ENCODE data around the gene OSMR. TPM values are rescaled to one million over a fixed set of nuclear protein-coding genes. Genes with fewer than 3 reads are reported as not detected.

Gene OSMR
- polyA plus RNA-seq, 2 donors = 4.6 to 7.6 TPM

DNA sequence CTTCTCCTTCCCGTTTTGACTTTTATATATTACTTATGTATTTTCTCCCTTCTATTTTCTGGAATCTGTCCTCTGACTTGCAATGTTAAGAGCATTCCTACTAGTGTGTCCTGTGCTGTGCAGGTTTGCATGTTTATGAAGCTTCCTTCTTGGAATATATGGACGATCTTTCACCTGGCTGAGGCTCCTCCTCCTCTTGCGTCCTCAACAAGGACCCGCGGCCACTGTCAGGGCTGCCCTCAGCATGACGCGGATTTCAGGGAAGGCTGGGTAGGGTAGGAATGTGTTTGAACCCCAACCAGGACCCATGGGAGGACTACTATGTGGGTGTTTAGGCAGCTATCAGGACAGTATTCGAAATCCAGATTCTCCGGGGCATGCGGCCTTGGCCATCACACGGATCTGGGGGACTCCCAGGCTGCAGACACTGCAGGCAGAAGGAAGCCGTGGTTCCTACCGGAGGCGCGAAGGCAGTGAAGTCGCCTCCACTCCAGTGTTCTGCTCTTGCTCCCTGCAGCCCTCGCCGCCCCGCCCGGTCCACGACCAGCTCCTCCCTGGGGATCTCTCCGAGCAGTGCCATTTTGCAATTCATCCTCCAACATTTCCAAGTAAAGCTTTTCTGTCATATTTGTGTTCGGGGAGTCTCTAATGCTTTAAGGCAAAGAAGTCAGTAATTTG lies 37.0 kb upstream of the OSMR start:
- H3K27ac ChIP-seq (ENCODE audit: low read depth in 2 of 2, low read length in 1 of 2) = no peak overlapping the region
- no peaks in the 10 kb centered on the region for H3K27me3 ChIP-seq (ENCODE audit: control insufficient read depth in 1 of 2, insufficient read depth in 2 of 2, low read length in 2 of 2)
- WGBS, 2 donors = 87% methylated on average over 23 of the region's 23 CpGs
- H3K9me3 ChIP-seq (ENCODE audit: control insufficient read depth in 2 of 2, insufficient read depth in 1 of 2, low read depth in 1 of 2, low read length in 1 of 2) = peaks cover 0 to 2% of the 10 kb centered on the region in 2 donors
- H3K4me3 ChIP-seq (ENCODE audit: low read depth in 1 of 2, low read length in 2 of 2) = no peak overlapping the region
- no peaks in the 10 kb centered on the region for H3K36me3 ChIP-seq (ENCODE audit: control insufficient read depth in 2 of 2, insufficient read depth in 2 of 2, low read length in 1 of 2)
- H3K4me1 ChIP-seq (ENCODE audit: control insufficient read depth in 2 of 2, insufficient read depth in 2 of 2, low read length in 1 of 2) = no peaks in the 10 kb centered on the region

DNA sequence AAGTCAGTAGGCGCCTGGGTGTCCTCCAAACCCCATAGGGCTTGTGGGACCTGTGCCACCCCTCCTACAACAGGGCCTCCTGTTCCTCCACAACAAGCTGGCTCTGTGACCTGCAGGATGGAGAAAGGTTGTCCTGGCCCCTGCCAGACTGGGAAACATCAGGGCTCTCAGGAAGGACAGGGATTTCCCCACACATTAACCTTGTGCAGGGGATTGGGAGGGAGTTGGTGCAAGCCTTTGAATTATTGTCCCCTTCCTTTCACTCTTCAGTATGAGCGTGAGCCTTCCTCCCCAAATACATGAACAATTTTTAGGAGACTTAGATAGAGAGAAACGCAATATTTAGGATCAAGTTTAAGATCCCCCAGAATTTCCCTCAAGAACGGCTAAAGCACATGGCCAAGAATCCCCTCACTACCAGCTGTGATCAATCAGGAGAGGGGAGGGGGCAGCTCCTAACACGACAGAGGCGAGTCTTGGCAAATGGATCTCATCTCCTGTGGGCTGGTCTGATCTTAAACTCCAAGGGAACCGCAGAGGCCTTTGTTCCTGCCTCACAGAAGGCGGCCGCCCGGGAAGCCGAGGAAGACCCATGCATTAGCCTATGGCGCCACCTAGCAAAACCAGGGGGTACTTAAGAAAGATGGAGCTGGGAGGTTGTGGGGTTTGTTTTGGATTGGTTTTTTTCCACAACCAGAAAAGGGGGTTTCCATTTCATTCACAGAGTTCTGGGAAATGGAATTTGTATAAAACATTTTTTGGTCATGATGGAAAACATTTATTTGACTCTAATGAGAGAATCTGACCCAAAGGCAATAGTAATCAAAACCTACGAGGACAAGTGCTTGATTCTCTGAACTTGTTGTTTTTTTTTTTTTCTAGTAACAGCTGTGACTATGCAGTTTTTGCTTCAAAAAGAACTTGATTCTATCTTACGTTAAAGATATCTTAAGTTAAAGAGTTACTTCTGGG lies 36.1 kb upstream of the OSMR start:
- Histone ChIP-seq H3K4me1 (ENCODE audit: control insufficient read depth in 2 of 2, insufficient read depth in 2 of 2, low read length in 1 of 2) (no peaks in the 10 kb centered on the region), H3K27me3 (ENCODE audit: control insufficient read depth in 1 of 2, insufficient read depth in 2 of 2, low read length in 2 of 2) (no peaks in the 10 kb centered on the region), H3K9me3 (ENCODE audit: control insufficient read depth in 2 of 2, insufficient read depth in 1 of 2, low read depth in 1 of 2, low read length in 1 of 2) (peaks cover 0 to 2% of the 10 kb centered on the region in 2 donors), H3K27ac (ENCODE audit: low read depth in 2 of 2, low read length in 1 of 2) (no peak overlapping the region), H3K36me3 (ENCODE audit: control insufficient read depth in 2 of 2, insufficient read depth in 2 of 2, low read length in 1 of 2) (no peaks in the 10 kb centered on the region), H3K4me3 (ENCODE audit: low read depth in 1 of 2, low read length in 2 of 2) (no peak overlapping the region)
- WGBS, 2 donors = 19 to 24% methylated on average over 14 of the region's 14 CpGs

DNA sequence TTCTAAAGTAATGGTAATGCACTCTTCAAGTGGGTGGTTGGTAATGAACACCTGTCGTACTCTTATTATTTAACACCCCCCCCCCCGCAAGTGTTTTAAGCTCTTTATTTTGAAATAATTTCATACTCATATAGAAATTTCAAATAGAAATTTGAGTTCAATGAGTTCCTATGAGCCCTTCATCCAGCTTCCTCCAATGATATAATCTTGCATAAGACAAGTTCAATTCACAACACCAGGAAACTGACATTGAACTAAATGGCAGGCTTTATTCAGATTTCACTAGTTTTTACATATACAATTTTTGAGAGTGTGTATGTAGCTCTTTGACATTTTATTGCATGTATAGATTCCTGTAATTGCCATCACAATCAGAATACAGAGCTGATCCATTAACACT lies 30.9 kb upstream of the OSMR start:
- H3K27ac ChIP-seq (ENCODE audit: low read depth in 2 of 2, low read length in 1 of 2) = no peak overlapping the region
- no peak overlapping the region for H3K4me3 ChIP-seq (ENCODE audit: low read depth in 1 of 2, low read length in 2 of 2)
- H3K9me3 ChIP-seq (ENCODE audit: control insufficient read depth in 2 of 2, insufficient read depth in 1 of 2, low read depth in 1 of 2, low read length in 1 of 2) = no peaks in the 10 kb centered on the region
- H3K27me3 ChIP-seq (ENCODE audit: control insufficient read depth in 1 of 2, insufficient read depth in 2 of 2, low read length in 2 of 2) = no peaks in the 10 kb centered on the region
- no peaks in the 10 kb centered on the region for H3K4me1 ChIP-seq (ENCODE audit: control insufficient read depth in 2 of 2, insufficient read depth in 2 of 2, low read length in 1 of 2)
- no peaks in the 10 kb centered on the region for H3K36me3 ChIP-seq (ENCODE audit: control insufficient read depth in 2 of 2, insufficient read depth in 2 of 2, low read length in 1 of 2)
- WGBS, 2 donors = 95 to 97% methylated on average over 2 of the region's 2 CpGs

DNA sequence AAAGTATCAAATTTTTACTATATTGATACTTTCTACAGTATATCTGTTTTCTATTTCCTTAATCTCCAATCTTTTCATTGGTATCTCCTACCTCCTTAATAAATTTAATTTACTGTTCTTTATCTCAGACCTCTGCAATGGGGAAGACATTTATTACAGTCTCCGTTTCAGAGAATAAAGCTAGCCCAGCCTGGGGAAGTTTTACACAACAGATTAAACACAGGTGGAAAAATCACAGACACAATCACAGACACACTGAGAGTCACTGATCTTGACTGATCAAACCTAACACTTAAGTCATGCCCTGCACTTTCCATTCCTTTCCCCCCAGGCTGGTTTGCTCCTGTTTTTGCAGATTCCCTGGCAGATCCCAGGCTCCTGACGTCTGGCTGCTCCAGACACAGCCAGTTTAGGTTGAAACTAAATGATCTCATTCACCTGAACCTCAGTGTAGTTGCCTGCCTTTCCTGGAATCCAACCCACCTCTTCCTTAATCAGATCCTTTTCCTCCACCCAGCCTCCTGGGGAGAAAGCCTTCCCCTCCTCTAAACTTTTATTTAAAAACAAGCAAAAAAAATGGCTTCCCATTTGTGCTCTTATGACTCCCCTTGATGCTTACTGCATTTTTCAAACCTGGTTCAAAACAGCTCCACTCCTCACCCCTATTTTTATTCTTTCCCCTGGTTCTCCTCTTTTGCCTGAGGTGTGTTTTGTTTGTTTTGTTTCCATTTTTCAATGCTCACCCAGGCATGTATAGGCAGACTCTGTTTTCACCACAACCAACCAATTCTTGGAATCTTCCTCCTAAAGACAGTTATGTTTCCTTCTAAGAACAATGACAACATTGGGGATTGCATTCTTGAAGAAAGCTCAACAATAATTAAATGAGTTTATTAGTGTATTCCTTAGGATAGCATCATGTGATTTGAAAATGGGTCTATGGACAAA lies 29.5 kb upstream of the OSMR start:
- Histone ChIP-seq H3K4me1 (ENCODE audit: control insufficient read depth in 2 of 2, insufficient read depth in 2 of 2, low read length in 1 of 2) (no peaks in the 10 kb centered on the region), H3K4me3 (ENCODE audit: low read depth in 1 of 2, low read length in 2 of 2) (no peak overlapping the region), H3K27ac (ENCODE audit: low read depth in 2 of 2, low read length in 1 of 2) (peak overlapping the region; percentile 48 to 55), H3K27me3 (ENCODE audit: control insufficient read depth in 1 of 2, insufficient read depth in 2 of 2, low read length in 2 of 2) (no peaks in the 10 kb centered on the region), H3K36me3 (ENCODE audit: control insufficient read depth in 2 of 2, insufficient read depth in 2 of 2, low read length in 1 of 2) (no peaks in the 10 kb centered on the region), H3K9me3 (ENCODE audit: control insufficient read depth in 2 of 2, insufficient read depth in 1 of 2, low read depth in 1 of 2, low read length in 1 of 2) (no peaks in the 10 kb centered on the region)
- WGBS, 2 donors = 32 to 43% methylated on average over 2 of the region's 2 CpGs

DNA sequence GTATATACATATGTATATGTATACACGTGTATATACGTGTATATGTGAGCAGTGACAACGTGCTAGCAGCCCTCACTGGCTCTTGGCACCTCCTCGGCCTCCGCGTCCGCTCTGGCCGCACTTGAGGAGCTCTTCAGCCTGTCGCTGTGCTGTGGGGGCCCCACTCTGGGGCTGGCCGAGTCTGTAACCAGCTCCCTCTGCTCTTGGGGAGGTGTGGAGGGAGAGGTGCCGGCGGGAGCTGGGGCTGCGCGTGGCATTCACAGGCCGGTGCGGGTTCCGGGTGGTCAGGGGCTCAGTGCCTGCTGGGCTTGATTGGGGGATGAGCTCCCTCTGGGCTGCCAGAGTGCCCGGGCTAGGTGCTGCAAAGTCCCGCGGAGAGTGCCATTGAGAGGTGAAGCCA lies 24.1 kb upstream of the OSMR start:
- no peaks in the 10 kb centered on the region for H3K4me1 ChIP-seq (ENCODE audit: control insufficient read depth in 2 of 2, insufficient read depth in 2 of 2, low read length in 1 of 2)
- H3K4me3 ChIP-seq (ENCODE audit: low read depth in 1 of 2, low read length in 2 of 2) = no peak overlapping the region
- no peaks in the 10 kb centered on the region for H3K27me3 ChIP-seq (ENCODE audit: control insufficient read depth in 1 of 2, insufficient read depth in 2 of 2, low read length in 2 of 2)
- no peak overlapping the region for H3K27ac ChIP-seq (ENCODE audit: low read depth in 2 of 2, low read length in 1 of 2)
- 96% methylated on average over 20 of the region's 20 CpGs for WGBS, 2 donors
- H3K36me3 ChIP-seq (ENCODE audit: control insufficient read depth in 2 of 2, insufficient read depth in 2 of 2, low read length in 1 of 2) = peaks cover 0 to 3% of the 10 kb centered on the region in 2 donors
- no peaks in the 10 kb centered on the region for H3K9me3 ChIP-seq (ENCODE audit: control insufficient read depth in 2 of 2, insufficient read depth in 1 of 2, low read depth in 1 of 2, low read length in 1 of 2)

DNA sequence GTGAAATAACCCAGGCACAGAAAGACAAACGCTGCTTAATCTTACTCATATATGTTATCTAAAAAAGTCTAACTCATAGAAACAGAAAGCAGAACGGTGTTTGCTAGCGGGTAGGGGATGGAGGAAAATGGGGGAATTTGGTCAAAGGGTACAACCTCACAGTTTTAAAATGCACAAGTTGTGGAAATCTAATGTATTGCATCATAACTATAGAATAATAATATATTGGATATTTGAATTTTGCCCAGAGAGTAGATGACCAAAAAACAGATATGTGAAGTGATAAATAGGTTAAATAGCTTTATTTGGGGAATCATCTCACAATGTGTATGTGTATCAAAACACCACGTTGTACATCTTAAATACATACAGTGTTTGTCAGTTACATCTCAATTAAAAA lies 22.3 kb upstream of the OSMR start:
- Histone ChIP-seq H3K27me3 (ENCODE audit: control insufficient read depth in 1 of 2, insufficient read depth in 2 of 2, low read length in 2 of 2) (no peaks in the 10 kb centered on the region), H3K36me3 (ENCODE audit: control insufficient read depth in 2 of 2, insufficient read depth in 2 of 2, low read length in 1 of 2) (peaks cover 0 to 3% of the 10 kb centered on the region in 2 donors), H3K27ac (ENCODE audit: low read depth in 2 of 2, low read length in 1 of 2) (no peak overlapping the region), H3K4me1 (ENCODE audit: control insufficient read depth in 2 of 2, insufficient read depth in 2 of 2, low read length in 1 of 2) (no peaks in the 10 kb centered on the region), H3K9me3 (ENCODE audit: control insufficient read depth in 2 of 2, insufficient read depth in 1 of 2, low read depth in 1 of 2, low read length in 1 of 2) (no peaks in the 10 kb centered on the region), H3K4me3 (ENCODE audit: low read depth in 1 of 2, low read length in 2 of 2) (no peak overlapping the region)
- 91 to 95% methylated on average over 4 of the region's 4 CpGs for WGBS, 2 donors

DNA sequence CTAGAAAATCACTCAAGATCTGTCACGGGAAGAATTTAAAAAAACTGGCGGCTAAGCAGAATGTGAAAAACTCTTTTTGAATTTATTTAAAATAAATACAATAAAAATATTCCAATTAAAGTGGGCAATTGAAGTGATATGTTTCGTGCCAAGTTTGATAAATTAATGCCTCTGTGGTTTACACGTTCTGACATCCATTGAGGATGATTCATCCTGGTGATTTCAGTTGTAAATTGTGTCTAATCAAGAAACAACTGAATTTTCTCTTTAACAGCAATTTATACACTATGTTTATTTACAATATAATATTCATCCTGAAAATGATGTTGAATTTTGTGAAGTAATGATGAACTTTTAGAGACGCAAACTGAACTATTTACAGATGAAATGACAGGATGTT lies 21.0 kb upstream of the OSMR start:
- H3K4me3 ChIP-seq (ENCODE audit: low read depth in 1 of 2, low read length in 2 of 2) = no peak overlapping the region
- no peaks in the 10 kb centered on the region for H3K9me3 ChIP-seq (ENCODE audit: control insufficient read depth in 2 of 2, insufficient read depth in 1 of 2, low read depth in 1 of 2, low read length in 1 of 2)
- H3K36me3 ChIP-seq (ENCODE audit: control insufficient read depth in 2 of 2, insufficient read depth in 2 of 2, low read length in 1 of 2) = peaks cover 0 to 3% of the 10 kb centered on the region in 2 donors
- WGBS, 2 donors = 67% methylated on average over 5 of the region's 5 CpGs
- H3K27ac ChIP-seq (ENCODE audit: low read depth in 2 of 2, low read length in 1 of 2) = no peak overlapping the region
- no peaks in the 10 kb centered on the region for H3K4me1 ChIP-seq (ENCODE audit: control insufficient read depth in 2 of 2, insufficient read depth in 2 of 2, low read length in 1 of 2)
- H3K27me3 ChIP-seq (ENCODE audit: control insufficient read depth in 1 of 2, insufficient read depth in 2 of 2, low read length in 2 of 2) = no peaks in the 10 kb centered on the region

DNA sequence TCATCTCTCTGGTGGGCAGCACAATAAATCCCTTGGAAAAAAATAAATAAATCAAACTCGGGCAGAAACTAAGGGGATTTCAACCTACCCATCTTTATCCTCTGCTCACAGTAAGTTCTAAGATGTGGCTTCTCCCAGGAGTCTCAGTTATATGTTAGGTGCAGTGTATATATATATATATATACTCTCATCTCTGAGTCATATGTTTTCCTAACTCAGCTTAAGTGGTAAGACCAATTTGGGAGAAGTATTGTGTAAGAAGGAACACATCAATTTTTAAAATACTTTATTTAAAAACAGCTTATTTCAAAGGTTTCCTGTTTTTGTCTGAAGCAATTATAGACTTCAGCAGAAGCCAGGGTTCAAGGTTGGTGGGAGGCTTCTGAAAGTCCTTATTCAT lies 20.3 kb upstream of the OSMR start:
- H3K9me3 ChIP-seq (ENCODE audit: control insufficient read depth in 2 of 2, insufficient read depth in 1 of 2, low read depth in 1 of 2, low read length in 1 of 2) = no peaks in the 10 kb centered on the region
- no peaks in the 10 kb centered on the region for H3K4me1 ChIP-seq (ENCODE audit: control insufficient read depth in 2 of 2, insufficient read depth in 2 of 2, low read length in 1 of 2)
- no peaks in the 10 kb centered on the region for H3K27me3 ChIP-seq (ENCODE audit: control insufficient read depth in 1 of 2, insufficient read depth in 2 of 2, low read length in 2 of 2)
- peaks cover 0 to 3% of the 10 kb centered on the region in 2 donors for H3K36me3 ChIP-seq (ENCODE audit: control insufficient read depth in 2 of 2, insufficient read depth in 2 of 2, low read length in 1 of 2)
- no peak overlapping the region for H3K4me3 ChIP-seq (ENCODE audit: low read depth in 1 of 2, low read length in 2 of 2)
- 56 to 71% methylated on average over 1 of the region's 1 CpG for WGBS, 2 donors
- no peak overlapping the region for H3K27ac ChIP-seq (ENCODE audit: low read depth in 2 of 2, low read length in 1 of 2)

DNA sequence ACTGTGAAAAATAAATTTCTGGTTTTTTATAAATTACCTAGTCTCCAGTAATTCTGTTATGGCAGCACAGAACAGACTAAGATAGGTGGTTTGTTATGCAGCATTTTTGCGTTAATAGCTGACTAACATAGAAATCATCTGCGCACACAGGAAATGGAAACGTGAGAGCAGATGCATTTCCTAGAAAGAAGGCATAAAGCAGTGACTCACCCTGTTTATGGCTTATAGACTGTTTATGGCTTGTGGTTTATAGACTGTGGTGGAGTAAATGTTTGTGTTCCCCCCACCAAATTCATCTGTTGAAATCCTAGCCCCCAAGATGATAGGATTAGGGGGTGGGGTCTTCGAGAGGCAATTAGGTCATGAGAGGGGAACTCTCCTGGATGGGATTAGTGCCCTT lies 18.3 kb upstream of the OSMR start:
- H3K27ac ChIP-seq (ENCODE audit: low read depth in 2 of 2, low read length in 1 of 2) = no peak overlapping the region
- no peaks in the 10 kb centered on the region for H3K27me3 ChIP-seq (ENCODE audit: control insufficient read depth in 1 of 2, insufficient read depth in 2 of 2, low read length in 2 of 2)
- no peak overlapping the region for H3K4me3 ChIP-seq (ENCODE audit: low read depth in 1 of 2, low read length in 2 of 2)
- WGBS, 2 donors = 86 to 87% methylated on average over 4 of the region's 4 CpGs
- no peaks in the 10 kb centered on the region for H3K4me1 ChIP-seq (ENCODE audit: control insufficient read depth in 2 of 2, insufficient read depth in 2 of 2, low read length in 1 of 2)
- H3K36me3 ChIP-seq (ENCODE audit: control insufficient read depth in 2 of 2, insufficient read depth in 2 of 2, low read length in 1 of 2) = no peaks in the 10 kb centered on the region
- no peaks in the 10 kb centered on the region for H3K9me3 ChIP-seq (ENCODE audit: control insufficient read depth in 2 of 2, insufficient read depth in 1 of 2, low read depth in 1 of 2, low read length in 1 of 2)
